CD1c-positive myeloid dendritic cell (primary cell): ENCODE results near the gene PROX2.

Experiments used
- DNase-seq: peaks from one replicate; pipeline ENCODE4 v3.0.0-alpha.2; 2016; ENCODE audit errors: extremely low spot score

PROX2 gene

DNA sequence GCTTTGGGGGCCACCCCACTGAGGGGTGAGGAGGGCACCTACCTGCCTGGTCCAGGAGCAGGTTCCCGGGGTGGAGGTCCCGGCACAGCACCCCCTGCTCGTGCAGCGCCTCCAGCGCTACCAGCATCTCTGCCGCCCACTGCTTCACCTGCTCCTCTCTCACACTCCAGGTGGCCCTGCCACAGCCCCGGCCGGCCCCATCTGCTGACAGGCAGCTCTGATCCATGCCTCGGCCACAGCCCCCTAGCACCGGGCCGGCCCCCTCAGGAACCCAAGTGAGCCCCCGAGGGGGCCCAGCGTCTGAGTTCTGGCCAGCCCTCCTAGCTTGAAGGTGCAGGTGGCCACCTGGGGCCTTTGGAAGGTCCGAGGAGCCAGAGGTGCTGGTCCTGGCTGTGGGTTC lies 33.6 kb upstream of the PROX2 start:
- no peak for DNase-seq

- no peak for DNase-seq
These were observed 33.0 kb upstream of the PROX2 start for GRCh38 chr14:74908861-74909341.

DNA sequence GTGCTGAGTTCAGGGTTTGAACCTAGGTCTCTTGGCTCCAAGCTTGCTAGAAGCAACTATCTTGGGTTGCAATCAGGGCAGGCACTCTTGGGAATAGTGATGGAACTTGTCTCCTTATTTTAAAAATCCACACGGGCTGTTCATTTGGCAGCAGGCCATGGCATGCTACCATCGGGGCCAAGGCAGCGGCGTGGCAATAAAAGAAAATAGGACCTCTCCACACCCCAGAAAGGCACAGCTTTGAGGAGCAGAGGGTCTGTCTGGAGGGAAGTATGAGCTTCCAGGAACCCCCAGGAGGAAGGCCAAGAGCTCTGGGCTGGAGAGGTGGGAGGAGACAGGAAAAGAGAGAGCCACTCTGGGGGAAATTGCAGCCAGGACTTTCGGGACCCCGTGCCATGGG lies 31.8 kb upstream of the PROX2 start:
- no peak for DNase-seq

DNA sequence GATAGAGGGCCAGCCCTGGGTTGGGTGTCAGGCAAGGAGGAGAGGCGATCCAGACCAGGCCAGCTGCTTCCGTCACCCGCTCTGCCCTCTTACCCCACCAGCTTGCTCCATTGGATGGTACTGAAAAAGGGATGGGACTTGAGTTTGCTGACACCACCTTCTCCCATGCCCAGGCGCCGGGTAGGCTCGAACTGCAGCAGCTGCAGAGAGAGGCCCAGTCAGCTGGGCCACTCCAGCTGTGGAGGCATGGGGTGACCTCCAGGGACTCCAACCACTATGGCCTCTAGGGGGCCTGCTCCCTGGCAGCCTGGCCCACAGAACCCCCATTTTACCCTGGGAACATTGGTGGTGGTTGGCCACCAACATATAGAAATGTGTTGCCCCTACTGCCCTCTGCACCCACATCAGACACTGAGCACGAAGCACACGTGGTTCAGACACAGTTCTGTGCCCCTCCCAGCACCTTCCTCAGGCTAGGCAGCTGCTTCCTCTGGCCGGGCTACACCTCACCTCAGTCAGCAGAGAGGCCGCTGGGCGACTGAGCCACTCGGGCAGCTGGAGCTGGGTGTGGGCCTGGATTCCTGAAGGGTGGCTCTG lies 31.1 kb upstream of the PROX2 start:
- no peak for DNase-seq

DNA sequence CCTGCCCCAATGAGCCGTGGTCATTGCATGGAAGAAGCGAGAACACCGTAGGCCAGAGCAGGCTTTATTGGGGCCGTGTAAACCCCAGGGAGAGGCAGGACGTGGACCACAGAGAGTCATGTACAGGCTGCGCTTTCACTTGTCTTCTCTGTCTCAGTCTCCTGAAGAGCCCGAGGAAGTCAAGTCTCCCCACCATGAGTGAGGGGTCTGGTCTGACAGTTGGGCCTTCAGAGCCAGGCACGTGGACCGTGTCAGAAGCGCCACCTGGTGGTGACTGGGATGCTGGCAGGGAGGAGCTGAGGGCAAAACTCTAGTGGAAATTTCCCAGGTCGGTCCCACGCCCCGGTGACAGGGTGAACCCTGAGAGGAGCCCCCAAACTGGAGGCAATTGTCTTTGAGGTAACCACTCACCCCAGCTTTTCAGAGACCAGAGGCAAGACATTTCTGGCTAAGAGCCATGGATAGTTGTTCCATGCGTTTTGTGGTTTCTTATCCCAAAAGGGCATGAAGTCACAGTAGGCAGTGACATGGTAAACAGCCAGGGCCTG lies 29.7 kb upstream of the PROX2 start:
- DNase-seq: peak; percentile 77

- DNase-seq: no peak
These were observed 28.9 kb upstream of the PROX2 start for GRCh38 chr14:74904635-74905503.

DNA sequence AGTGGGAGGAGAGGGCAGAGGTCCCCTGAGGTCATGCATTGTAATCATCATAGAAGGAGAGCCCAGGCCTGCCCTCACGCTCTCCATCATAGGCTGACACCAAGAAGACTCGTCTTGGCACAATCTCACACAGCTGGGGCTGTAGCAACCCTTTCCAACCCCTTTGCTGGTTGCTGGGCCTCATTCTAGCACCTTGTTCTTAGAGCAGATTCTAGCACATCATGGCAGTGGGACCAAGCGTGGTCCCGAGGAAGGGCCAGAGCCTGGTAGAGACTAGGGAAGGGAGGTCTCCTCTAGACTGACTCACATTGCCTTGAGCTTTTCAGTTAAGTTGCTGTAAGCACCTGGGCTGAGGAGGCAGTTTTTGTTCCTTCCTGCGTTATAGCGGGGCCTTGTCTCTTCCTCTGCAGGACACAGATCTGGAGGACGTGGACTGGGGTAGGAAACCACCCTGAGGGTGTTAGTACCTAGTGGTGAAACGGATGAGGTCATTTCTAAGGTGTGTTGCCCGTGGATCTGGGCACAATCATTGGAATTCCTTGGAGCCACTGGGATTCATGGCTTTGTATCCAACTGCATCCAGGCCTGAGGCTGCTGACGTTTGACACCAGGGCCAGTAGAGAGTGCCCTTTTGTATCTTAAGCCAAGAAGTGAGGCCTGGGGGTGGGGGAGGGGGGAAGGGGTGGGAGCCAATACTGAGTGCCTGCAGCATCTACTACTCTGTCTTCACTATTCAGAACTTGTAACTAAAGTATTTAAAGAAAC lies 27.2 kb upstream of the PROX2 start:
- DNase-seq: no peak

- no peak for DNase-seq
These were observed 22.7 kb upstream of the PROX2 start for GRCh38 chr14:74898694-74899093.

DNA sequence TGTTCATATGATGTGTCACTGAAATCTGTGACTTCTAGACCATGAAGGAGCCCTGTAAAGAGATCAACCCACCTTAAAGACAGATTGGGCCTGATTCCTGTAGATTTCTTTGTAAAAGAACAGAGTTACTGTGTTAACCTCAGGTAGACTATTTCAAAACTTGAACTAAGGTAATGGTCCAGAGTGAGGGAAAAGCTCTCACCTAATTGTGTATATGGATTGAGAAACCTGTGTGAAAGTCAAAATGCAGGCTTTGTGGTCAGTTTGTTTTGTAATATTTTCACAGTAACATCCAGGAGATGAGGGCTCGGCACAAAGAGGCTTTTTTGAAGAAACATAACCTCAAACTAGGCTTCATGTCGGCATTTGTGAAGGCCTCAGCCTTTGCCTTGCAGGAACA lies 22.1 kb upstream of the PROX2 start:
- no peak for DNase-seq

DNA sequence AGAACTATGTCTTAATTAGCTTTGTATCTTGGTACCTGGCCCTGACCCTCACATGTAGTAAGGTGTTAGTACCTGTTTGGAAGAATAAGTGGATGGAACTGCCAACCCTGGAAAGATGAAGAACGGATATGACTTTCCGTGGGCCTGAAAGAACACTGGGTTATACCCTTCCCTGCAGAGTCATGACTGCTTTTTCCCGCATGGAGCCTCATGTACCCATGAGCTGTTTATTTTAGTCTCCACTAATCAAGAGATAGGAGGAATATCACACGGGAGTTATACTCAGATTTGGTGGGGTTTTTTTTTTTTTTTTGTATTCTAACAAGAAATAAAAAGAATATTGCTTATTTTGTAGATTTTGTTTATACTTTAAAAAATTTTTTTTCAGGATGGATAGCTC lies 21.7 kb upstream of the PROX2 start:
- no peak for DNase-seq

- no peak for DNase-seq
These were observed 20.5 kb upstream of the PROX2 start for GRCh38 chr14:74896400-74896799.

DNA sequence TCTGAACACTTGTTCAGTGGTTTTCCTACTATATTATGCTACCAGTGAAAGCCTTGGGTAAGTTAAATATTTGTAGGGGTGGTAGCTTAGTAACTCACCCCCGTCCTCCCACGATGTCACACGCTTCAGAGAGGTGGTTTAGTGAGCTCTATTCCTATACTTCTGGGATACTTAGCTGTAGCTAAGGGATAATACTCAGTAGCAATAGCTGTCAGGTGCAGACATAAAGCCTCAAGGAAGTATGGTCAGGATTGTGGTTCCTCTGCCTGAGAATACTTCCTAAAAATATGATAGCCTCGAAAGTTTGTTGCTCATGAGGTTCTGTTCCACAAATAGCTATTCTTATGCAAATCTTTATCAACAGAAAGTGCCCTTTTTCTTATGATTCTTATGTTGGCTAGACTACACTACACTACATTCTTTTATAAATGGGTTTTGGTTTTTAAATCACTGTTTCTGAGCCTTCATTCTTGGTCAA lies 17.7 kb upstream of the PROX2 start:
- DNase-seq: peak; percentile 74

GRCh38 chr14:74892745-74893144 lies 16.8 kb upstream of the PROX2 start:
- peak; percentile 56 for DNase-seq

GRCh38 chr14:74891870-74892269 lies 15.9 kb upstream of the PROX2 start:
- peak; percentile 20 for DNase-seq

DNA sequence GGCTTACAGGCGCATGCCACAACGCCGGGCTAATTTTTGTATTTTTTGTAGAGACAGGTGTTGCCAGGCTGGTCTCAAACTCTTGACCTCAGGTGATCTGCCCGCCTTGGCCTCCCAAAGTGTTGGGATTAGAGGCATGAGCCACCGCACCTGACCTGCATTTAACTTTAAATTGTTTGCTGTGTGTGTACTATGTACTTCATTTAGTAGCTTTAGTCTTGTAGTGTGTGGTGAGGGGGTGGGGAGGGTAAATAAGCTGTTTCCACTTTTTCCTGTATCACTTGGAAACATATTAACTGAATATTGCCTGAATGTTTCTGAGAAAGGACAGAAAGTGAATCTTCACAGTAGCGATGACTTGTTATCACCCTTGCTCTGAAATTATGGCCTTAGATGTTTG lies 14.3 kb upstream of the PROX2 start:
- no peak for DNase-seq

DNA sequence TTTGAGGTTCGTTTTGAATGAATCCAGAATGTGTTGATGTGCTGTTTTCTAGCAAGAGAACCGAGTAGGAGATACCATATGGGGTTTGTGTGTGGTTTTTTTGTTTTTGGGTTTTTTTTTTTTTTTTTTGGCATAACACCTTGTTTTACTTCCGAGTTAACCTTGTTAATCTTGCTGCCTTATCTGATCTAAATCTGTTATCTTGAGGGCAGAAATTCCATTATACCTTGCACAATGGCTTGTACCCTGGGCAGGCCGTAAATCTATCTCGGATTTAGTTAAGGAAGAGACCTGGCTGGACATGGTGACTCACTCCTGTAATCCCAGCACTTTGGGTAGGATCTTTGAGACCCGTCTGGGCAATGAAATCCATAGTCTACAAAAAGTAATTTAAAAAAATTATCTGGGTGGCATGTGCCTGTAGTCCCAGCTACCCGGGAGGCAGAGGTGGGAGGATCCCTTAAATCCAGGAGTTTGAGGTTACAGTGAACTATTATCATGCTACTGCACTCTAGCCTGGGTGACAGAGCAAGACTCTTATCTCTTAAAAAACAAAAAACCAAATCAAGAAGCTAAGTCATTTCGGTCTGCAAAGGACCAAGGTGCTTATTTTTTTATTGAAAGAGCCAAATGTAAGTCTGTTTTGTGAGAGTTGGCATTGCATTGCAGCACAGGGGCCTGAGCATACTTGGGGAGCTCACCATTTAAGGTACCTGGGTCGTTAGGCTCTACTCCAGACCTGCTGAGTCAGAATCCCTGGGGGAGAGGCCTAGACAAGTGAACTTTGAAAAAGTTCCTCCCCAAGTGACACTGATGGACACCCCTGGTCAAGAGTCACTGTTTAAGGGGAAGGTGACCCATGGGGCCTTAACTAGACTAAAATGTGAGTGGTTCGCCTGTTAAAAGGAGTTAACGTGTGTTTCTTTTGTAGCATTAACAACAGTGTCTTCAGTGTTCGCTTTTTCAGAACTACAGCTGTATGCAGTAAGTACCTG lies 12.5 kb upstream of the PROX2 start:
- DNase-seq: no peak

DNA sequence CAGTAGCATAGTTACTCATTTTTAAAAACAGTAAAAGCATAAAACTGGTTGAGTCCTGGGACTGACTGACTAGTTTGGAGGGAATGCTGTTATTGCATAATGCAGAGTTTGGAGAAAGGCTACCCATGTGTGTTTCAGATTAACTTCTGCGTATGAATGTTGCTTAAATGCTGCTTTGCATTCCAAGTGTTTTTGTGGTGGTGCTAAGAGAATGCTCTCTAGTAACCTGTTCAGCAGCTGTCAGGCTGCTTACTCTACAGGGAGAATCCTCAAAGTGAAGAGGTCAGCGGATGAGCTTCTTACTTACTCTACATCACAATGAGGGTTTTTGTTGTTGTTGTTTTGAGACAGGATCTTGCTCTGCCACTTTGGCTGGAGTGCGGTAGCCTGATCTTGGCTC lies 10.1 kb upstream of the PROX2 start:
- no peak for DNase-seq

- DNase-seq: peak; percentile 65
These were observed 6.4 kb upstream of the PROX2 start for GRCh38 chr14:74882103-74882920.

GRCh38 chr14:74881431-74882102 lies 5.6 kb upstream of the PROX2 start, which contains the start of gene DLST:
Gene DLST, plus strand, starts transcription at chr14:74881916. Its CDS starts 38 bp downstream, at chr14:74881954.
- peak; percentile 91 for DNase-seq
